Prostate gland (tissue), 2 donors: ENCODE data around the gene MPZL3. TPM values are rescaled to one million over a fixed set of nuclear protein-coding genes. Genes with fewer than 3 reads are reported as not detected.
"Not testable (repeated sequence)": the region's sequence is repeated elsewhere in the genome, so short reads cannot be mapped to it uniquely, and the experiment has no call there.

Experiments used
- DNase-seq: peaks from one replicate; pipeline ENCODE4 v3.0.0-alpha.2; 2019; ENCODE audit warnings: low spot score
- H3K27ac ChIP-seq, 2 donors: fragments of 200-600 bp; sonication (generic); 2 replicates each; pipeline ENCODE4 v1.5.1; 2017 to 2019
- H3K27me3 ChIP-seq: fragments of 200-600 bp; sonication (generic); replicated peaks from 2 replicates; pipeline ENCODE4 v1.5.1; 2019; ENCODE audit not compliant: insufficient read depth
- H3K36me3 ChIP-seq, 2 donors: fragments of 200-600 bp; sonication (generic); 1 replicate in 1 of 2; 2 replicates in 1 of 2; pipeline versions ENCODE4 v1.5.1 to v1.8.1; 2017 to 2019
- H3K4me1 ChIP-seq: fragments of 200-600 bp; sonication (generic); replicated peaks from 2 replicates; pipeline ENCODE4 v1.5.1; 2019
- H3K4me3 ChIP-seq, 2 donors: fragments of 200-600 bp; sonication (generic); 2 replicates each; pipeline ENCODE4 v1.5.1; 2017 to 2019
- H3K9me3 ChIP-seq: fragments of 200-600 bp; sonication (generic); 2 replicates; pipeline ENCODE4 v1.5.1; 2017
- POLR2A ChIP-seq: fragments of 450-650 bp; IDR thresholded peaks from one replicate; pipeline ENCODE4 v1.6.1; 2016; ENCODE audit warnings: antibody characterized with exemption, mild to moderate bottlenecking
- POLR2AphosphoS5 ChIP-seq: sonication (generic); formaldehyde crosslinking; IDR thresholded peaks from one replicate; pipeline ENCODE4 v1.6.1; 2017; ENCODE audit warnings: antibody characterized with exemption
- WGBS: methylation state at CpG from one replicate; pipeline ENCODE4 v1.1.5; 2018; 5-methylcytosine and 5-hydroxymethylcytosine counted together
- intact Hi-C: fragments of 100-400 bp; cut with DNase I; formaldehyde crosslinking; loops from one replicate; pipeline ENCODE4 v1.14.2; 2022
- total RNA-seq, 2 donors: library from RNA; depleted of rRNA; stranded (reverse); fragments of >200 nt; gene quantifications; one replicate each; pipeline ENCODE4 v1.1.0, GENCODE V29; 2016
- TF ChIP-seq, protein P1 (sequence below), 4 experiments: fragments of 200-600 bp in 2 of 4; fragments of 450-650 bp in 2 of 4; sonication (generic) in 2 of 4; IDR thresholded peaks; 1 replicate in 3 of 4; 2 replicates in 1 of 4; pipeline ENCODE4 v1.5.1; 2016 to 2019; ENCODE audit warnings: antibody characterized with exemption in 4 of 4, mild to moderate bottlenecking in 2 of 4, moderate library complexity in 2 of 4

MPZL3 gene
- total RNA-seq, 2 donors from 2014 or later: 6.2 to 13.0 TPM

DNA sequence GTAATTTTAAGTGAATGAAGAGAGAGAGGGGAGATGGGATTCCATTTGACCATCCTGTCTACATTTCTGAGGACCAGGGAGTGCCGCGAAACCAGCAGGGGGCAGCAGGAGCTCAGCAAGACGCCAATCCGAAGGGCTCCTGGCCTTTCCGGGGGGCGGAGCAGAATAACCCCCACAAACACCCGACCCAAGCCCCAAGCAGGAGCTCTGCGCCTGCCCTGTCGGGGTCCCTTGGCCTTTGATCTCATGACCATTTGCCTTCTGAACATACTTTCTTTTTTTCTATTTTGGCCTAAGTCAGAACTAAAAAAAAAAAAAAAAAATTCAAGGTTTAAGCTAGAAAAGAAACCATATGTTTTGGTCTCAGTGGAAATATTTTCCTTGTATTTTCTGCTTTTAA, 53.8 kb downstream of the MPZL3 start:
- intact Hi-C loops: loop anchor here (5.0 kb wide), 1 partner anchor 289 kb away; no protein-coding TSS in a partner anchor
- Histone ChIP-seq H3K9me3 (no peaks in the 10 kb centered on the region), H3K4me3 (no peak overlapping the region), H3K36me3 (no peaks in the 10 kb centered on the region), H3K27ac (no peak overlapping the region), H3K4me1 (no peaks in the 10 kb centered on the region), H3K27me3 (no peaks in the 10 kb centered on the region)
- 1% methylated on average over 8 of the region's 9 CpGs for WGBS
- TF ChIP-seq POLR2A (no peak), POLR2AphosphoS5 (peak; percentile 19)
- TF ChIP-seq, protein P1, sequence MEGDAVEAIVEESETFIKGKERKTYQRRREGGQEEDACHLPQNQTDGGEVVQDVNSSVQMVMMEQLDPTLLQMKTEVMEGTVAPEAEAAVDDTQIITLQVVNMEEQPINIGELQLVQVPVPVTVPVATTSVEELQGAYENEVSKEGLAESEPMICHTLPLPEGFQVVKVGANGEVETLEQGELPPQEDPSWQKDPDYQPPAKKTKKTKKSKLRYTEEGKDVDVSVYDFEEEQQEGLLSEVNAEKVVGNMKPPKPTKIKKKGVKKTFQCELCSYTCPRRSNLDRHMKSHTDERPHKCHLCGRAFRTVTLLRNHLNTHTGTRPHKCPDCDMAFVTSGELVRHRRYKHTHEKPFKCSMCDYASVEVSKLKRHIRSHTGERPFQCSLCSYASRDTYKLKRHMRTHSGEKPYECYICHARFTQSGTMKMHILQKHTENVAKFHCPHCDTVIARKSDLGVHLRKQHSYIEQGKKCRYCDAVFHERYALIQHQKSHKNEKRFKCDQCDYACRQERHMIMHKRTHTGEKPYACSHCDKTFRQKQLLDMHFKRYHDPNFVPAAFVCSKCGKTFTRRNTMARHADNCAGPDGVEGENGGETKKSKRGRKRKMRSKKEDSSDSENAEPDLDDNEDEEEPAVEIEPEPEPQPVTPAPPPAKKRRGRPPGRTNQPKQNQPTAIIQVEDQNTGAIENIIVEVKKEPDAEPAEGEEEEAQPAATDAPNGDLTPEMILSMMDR (IDR thresholded peaks at IDR 0.05): peak; percentile 77 to 88 (median 86)
- peak; percentile 66 for DNase-seq

GRCh38 chr11:118194835-118195627, 57.1 kb downstream of the MPZL3 start:
- intact Hi-C loops: loop anchor here (5.0 kb wide), 1 partner anchor 292 kb away; no protein-coding TSS in a partner anchor
- peak; percentile 81 for DNase-seq
- WGBS: 21% methylated on average over 10 of the region's 10 CpGs
- H3K4me1 ChIP-seq: no peaks in the 10 kb centered on the region
- H3K4me3 ChIP-seq: no peak overlapping the region
- TF ChIP-seq POLR2AphosphoS5 (peak; percentile 91), POLR2A (no peak)
- TF ChIP-seq, protein P1 (IDR thresholded peaks at IDR 0.05): peak in 1 of 4 experiments; percentile 10
- H3K36me3 ChIP-seq: no peaks in the 10 kb centered on the region
- peak overlapping the region; percentile 28 to 36 for H3K27ac ChIP-seq
- H3K27me3 ChIP-seq: no peaks in the 10 kb centered on the region
- no peaks in the 10 kb centered on the region for H3K9me3 ChIP-seq

DNA sequence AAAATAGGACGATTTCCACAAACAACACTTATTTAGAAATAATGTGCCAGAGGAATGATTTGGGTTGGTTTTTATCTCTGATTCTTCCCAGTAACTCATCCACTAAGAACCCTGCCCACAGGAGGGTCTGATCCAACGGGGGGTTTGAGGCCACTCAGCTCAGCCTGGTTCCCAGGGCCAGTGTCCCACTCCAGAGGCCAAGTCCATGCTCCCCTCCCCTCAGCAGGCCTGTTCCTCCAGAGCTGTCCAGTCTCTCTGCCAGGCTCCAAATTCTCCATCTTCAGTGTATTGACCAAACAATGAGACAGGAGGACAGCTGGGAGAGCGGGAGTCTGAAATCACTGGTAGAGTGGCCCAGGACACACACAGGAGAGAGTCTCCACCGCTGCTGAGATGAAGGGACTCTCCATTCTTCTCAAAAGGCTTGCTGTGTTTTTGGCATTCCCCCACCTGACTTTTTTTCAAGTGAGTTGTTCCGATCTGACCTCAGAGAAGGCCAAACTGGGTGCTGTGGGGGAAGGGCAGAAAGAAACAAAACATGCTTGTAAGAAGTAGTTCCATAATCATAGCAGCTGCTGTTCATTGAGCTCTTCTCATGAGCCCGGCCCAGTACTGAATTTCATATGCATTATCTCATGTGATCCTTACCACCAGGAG, 58.1 kb downstream of the MPZL3 start:
- TF ChIP-seq, protein P1 (IDR thresholded peaks at IDR 0.05): no peak
- TF ChIP-seq POLR2AphosphoS5: no peak
- TF ChIP-seq POLR2A: no peak
- no peaks in the 10 kb centered on the region for H3K9me3 ChIP-seq
- DNase-seq: no peak
- no peak overlapping the region for H3K27ac ChIP-seq
- intact Hi-C loops: no loop called here
- H3K27me3 ChIP-seq: no peaks in the 10 kb centered on the region
- no peaks in the 10 kb centered on the region for H3K4me1 ChIP-seq
- no peak overlapping the region for H3K4me3 ChIP-seq
- H3K36me3 ChIP-seq: no peaks in the 10 kb centered on the region
- 68% methylated on average over 6 of the region's 6 CpGs for WGBS

GRCh38 chr11:118192817-118193216, 59.3 kb downstream of the MPZL3 start:
- intact Hi-C loops, DNase-seq, H3K27me3 ChIP-seq, H3K36me3 ChIP-seq, H3K4me1 ChIP-seq, H3K9me3 ChIP-seq, H3K4me3 ChIP-seq, H3K27ac ChIP-seq: not testable (repeated sequence)
- WGBS: 92% methylated on average over 5 of the region's 5 CpGs

- H3K4me1 ChIP-seq, H3K27ac ChIP-seq, H3K9me3 ChIP-seq, H3K36me3 ChIP-seq, intact Hi-C loops, DNase-seq, H3K27me3 ChIP-seq, H3K4me3 ChIP-seq: not testable (repeated sequence)
- 98% methylated on average over 2 of the region's 2 CpGs for WGBS
Measured at GRCh38 chr11:118190942-118191506, 61.1 kb downstream of the MPZL3 start.
